HK-2 (cell line): Measurements from ENCODE around the gene CEMIP2.

Source experiments
- DNase-seq: peaks from one replicate; pipeline ENCODE4 v3.0.0-alpha.2; 2018; ENCODE audit not compliant: unreplicated experiment

Gene CEMIP2

DNA sequence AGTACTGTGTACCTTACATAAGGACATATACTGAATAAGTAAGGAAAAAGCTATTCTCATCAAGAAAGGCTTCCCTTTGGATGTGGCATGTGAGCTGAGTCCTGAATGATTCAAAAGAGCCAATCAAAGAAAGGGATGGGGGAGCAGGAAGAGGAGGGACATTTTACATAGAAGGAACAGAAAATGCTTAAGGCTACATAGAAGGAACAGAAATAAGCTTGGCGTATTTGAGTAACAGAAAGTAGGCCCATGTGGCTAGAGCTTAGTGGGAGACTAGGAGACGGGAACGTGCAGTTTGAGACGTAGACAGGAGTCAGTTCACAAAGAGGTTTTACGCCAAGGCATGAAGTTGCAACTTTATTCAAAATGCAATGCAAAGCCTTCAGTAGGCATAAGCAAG, 126.3 kb downstream of the CEMIP2 start:
- DNase-seq = no peak

GRCh38 chr9:71638627-71639026, 129.7 kb downstream of the CEMIP2 start:
- DNase-seq = no peak

DNA sequence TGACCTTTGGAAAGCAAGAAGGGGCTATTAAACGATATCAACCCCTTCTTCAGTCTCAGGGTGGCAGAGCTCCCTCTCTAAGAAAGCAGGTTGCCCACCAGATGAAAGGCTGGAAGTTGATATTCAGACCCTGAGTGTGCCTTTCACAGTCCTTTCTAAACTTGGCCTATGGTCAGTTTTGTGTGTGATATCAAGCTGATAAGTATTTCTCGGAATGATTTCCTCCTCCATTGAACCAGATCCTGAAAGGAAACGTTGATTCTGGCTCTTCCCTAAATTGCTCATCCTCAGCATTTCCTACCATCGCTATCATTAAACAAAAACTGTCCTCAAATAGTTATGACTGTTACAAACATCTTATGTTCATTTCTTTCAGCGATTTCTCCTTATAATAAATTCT, 130.4 kb downstream of the CEMIP2 start:
- DNase-seq = no peak

GRCh38 chr9:71637375-71637774, 130.9 kb downstream of the CEMIP2 start:
- no peak for DNase-seq

GRCh38 chr9:71636143-71636839, 132.0 kb downstream of the CEMIP2 start:
- DNase-seq = no peak

DNA sequence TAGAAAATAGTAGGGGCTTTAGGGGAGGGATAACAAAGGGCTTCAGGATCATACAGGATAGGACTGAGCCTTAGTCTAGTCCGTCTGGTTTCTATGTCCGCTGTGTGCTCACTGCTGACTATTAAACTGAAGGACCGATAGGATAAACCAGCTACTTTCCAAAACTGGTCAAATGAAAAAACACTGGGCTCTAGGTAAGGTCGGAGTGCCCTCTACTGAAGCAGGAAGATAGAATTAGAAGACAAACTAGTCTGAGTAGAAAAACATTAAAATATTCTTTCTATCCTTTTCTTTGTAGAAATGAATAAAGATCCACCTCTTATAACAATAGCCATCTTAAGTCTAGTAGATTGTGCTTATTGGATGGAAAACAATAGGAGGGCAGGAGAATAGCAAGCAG, 133.6 kb downstream of the CEMIP2 start:
- DNase-seq = no peak
